HCT116 (cell line): ENCODE results near the gene TMTC2. TPM values are rescaled to one million over a fixed set of nuclear protein-coding genes. Genes with fewer than 3 reads are reported as not detected.

Experiments
- ATAC-seq: fragments of 200-7000 bp; cut with Tn5 transposase; 2 replicates; pipeline ENCODE4 v1.9.1; 2020; ENCODE audit warnings: mild to moderate bottlenecking, moderate library complexity
- BruUV-seq: library from RNA; stranded (reverse); fragments of 400-500 nt; replicated peaks from 2 replicates; lab custom pipeline; 2021; lab: Mats Ljungman, UMichigan
- CTCF ChIA-PET: fragments of 300-600 bp; sonication (Branson Sonifier 250); formaldehyde crosslinking; loops from one replicate; lab custom pipeline; 2021; ENCODE audit warnings: antibody characterized with exemption; lab: Charles Lee
- POLR2A ChIA-PET: fragments of 300-600, 350-600 bp; sonication (Branson Sonifier 250); formaldehyde crosslinking; loops from one replicate; lab custom pipeline; 2021; ENCODE audit warnings: antibody characterized with exemption; lab: Charles Lee
- RAD21 ChIA-PET, 2 experiments: fragments of 300-600 bp; sonication (Branson Sonifier 250); formaldehyde crosslinking; loops; one replicate each; lab custom pipeline; 2023; ENCODE audit warnings: low total read pairs in 2 of 2; ENCODE audit not compliant: uncharacterized antibody in 2 of 2, unreplicated experiment in 2 of 2, low non-redundant PET in 1 of 2; lab: Charles Lee
- DNase-seq: peaks from one replicate; pipeline ENCODE4 v3.0.0-alpha.2; 2010; ENCODE audit warnings: low read depth, low spot score
- H2AFZ ChIP-seq: fragments of 200-600 bp; shearing (Covaris generic), sonication (generic); 2 replicates; pipeline ENCODE4 v1.6.1; 2017; ENCODE audit warnings: low read depth, mixed run types, mixed read lengths, antibody characterized with exemption, low read length; ENCODE audit not compliant: poor library complexity, severe bottlenecking
- H3K27ac ChIP-seq: 2 replicates; pipeline ENCODE4 v1.5.1; 2012; ENCODE audit warnings: low read depth, low read length
- H3K27me3 ChIP-seq: fragments of 200-600 bp; sonication (generic); 2 replicates; pipeline ENCODE4 v1.6.1; 2016; ENCODE audit warnings: mixed run types, low read length, mixed read lengths; ENCODE audit not compliant: insufficient read depth
- H3K36me3 ChIP-seq, 2 experiments: fragments of 200-500 bp in 1 of 2; fragments of 200-600 bp in 1 of 2; sonication (Bioruptor generic) in 1 of 2; sonication (generic) in 1 of 2; 2 replicates each; pipeline versions ENCODE4 v1.5.1 to v1.6.1; 2014 to 2016; ENCODE audit warnings: low read length in 2 of 2, inconsistent platforms in 1 of 2, mixed read lengths in 1 of 2, mixed run types in 1 of 2; ENCODE audit not compliant: insufficient read depth in 2 of 2, control insufficient read depth in 1 of 2
- H3K4me1 ChIP-seq, 2 experiments: fragments of 200-600 bp in 1 of 2; sonication (generic) in 1 of 2; 2 replicates each; pipeline versions ENCODE4 v1.5.1 to v1.6.1; 2012 to 2017; ENCODE audit warnings: low read length in 2 of 2, inconsistent platforms in 1 of 2, mild to moderate bottlenecking in 1 of 2, mixed read lengths in 1 of 2, mixed run types in 1 of 2, moderate library complexity in 1 of 2; ENCODE audit not compliant: insufficient read depth in 2 of 2, control insufficient read depth in 1 of 2
- H3K4me2 ChIP-seq: fragments of 200-600 bp; sonication (generic); 2 replicates; pipeline ENCODE4 v1.6.1; 2017; ENCODE audit warnings: mixed run types, low read length, mixed read lengths
- H3K4me3 ChIP-seq, 2 experiments: fragments of 200-600 bp in 1 of 2; sonication (generic) in 1 of 2; replicated peaks in 1 of 2; 2 replicates each; pipeline ENCODE4 v1.5.1; 2011 to 2016; ENCODE audit warnings: low read length in 2 of 2, control low read depth in 1 of 2, low read depth in 1 of 2, mild to moderate bottlenecking in 1 of 2, mixed read lengths in 1 of 2, mixed run types in 1 of 2
- H3K79me2 ChIP-seq: fragments of 200-600 bp; sonication (generic); 2 replicates; pipeline ENCODE4 v1.6.1; 2017; ENCODE audit warnings: mild to moderate bottlenecking, mixed run types, low read length, moderate library complexity, mixed read lengths; ENCODE audit not compliant: insufficient read depth
- H3K9ac ChIP-seq: fragments of 200-600 bp; sonication (generic); 2 replicates; pipeline ENCODE4 v1.6.1; 2016; ENCODE audit warnings: low read length, mixed read lengths
- H3K9me2 ChIP-seq: fragments of 200-600 bp; sonication (generic), shearing (Covaris generic); 2 replicates; pipeline ENCODE4 v1.6.1; 2017; ENCODE audit warnings: mixed run types, mild to moderate bottlenecking, moderate library complexity; ENCODE audit not compliant: insufficient read depth
- H3K9me3 ChIP-seq, 2 experiments: fragments of 200-500 bp in 1 of 2; fragments of 200-600 bp in 1 of 2; sonication (Bioruptor generic) in 1 of 2; sonication (generic) in 1 of 2; 2 replicates each; pipeline ENCODE4 v1.6.1; 2014 to 2017; ENCODE audit warnings: low read length in 2 of 2, mixed read lengths in 2 of 2, inconsistent platforms in 1 of 2, low read depth in 1 of 2, mild to moderate bottlenecking in 1 of 2, mixed run types in 1 of 2, moderate library complexity in 1 of 2; ENCODE audit not compliant: control insufficient read depth in 1 of 2, insufficient read depth in 1 of 2
- H4K20me1 ChIP-seq: fragments of 200-600 bp; sonication (generic), shearing (Covaris generic); 2 replicates; pipeline ENCODE4 v1.6.1; 2017; ENCODE audit warnings: mixed run types, mild to moderate bottlenecking, moderate library complexity; ENCODE audit not compliant: insufficient read depth
- CBX3 ChIP-seq: IDR thresholded peaks from 2 replicates; pipeline ENCODE4 v1.6.1; 2012; ENCODE audit warnings: low read depth
- CEBPB ChIP-seq: IDR thresholded peaks from 2 replicates; pipeline ENCODE4 v1.6.1; 2012; ENCODE audit warnings: low read depth
- EGR1 ChIP-seq: IDR thresholded peaks from 2 replicates; pipeline ENCODE4 v1.6.1; 2012; ENCODE audit warnings: low read depth
- ELF1 ChIP-seq: IDR thresholded peaks from 2 replicates; pipeline ENCODE4 v1.6.1; 2012; ENCODE audit warnings: low read depth, borderline replicate concordance
- EZH2 ChIP-seq: fragments of 200-600 bp; sonication (generic); IDR thresholded peaks from 2 replicates; pipeline ENCODE4 v1.6.1; 2017; ENCODE audit warnings: antibody characterized with exemption, mixed run types
- EZH2phosphoT487 ChIP-seq: fragments of 200-600 bp; IDR thresholded peaks from 2 replicates; pipeline ENCODE4 v1.6.1; 2018; ENCODE audit warnings: antibody characterized with exemption, borderline replicate concordance
- FOSL1 ChIP-seq: IDR thresholded peaks from 2 replicates; pipeline ENCODE4 v1.6.1; 2012; ENCODE audit warnings: low read depth
- JUND ChIP-seq: IDR thresholded peaks from 2 replicates; pipeline ENCODE4 v1.6.1; 2012
- POLR2A ChIP-seq: IDR thresholded peaks from 2 replicates; pipeline ENCODE4 v1.7.0; 2011; ENCODE audit warnings: borderline replicate concordance; ENCODE audit not compliant: insufficient read depth, insufficient read length; ENCODE audit errors: extremely low read depth
- RAD21 ChIP-seq: IDR thresholded peaks from 2 replicates; pipeline ENCODE4 v1.6.1; 2012; ENCODE audit warnings: low read depth, mild to moderate bottlenecking
- SIN3A ChIP-seq: IDR thresholded peaks from 2 replicates; pipeline ENCODE4 v1.6.1; 2012; ENCODE audit warnings: low read depth
- SP1 ChIP-seq: IDR thresholded peaks from 2 replicates; pipeline ENCODE4 v1.6.1; 2012; ENCODE audit warnings: low read depth
- SRF ChIP-seq: IDR thresholded peaks from 2 replicates; pipeline ENCODE4 v1.6.1; 2012; ENCODE audit warnings: low read depth
- TCF7L2 ChIP-seq: IDR thresholded peaks from 2 replicates; pipeline ENCODE4 v1.7.0; 2011; ENCODE audit warnings: borderline replicate concordance, inconsistent platforms; ENCODE audit not compliant: insufficient read depth, insufficient read length; ENCODE audit errors: extremely low read depth
- ZFX ChIP-seq: fragments of 450-650 bp; IDR thresholded peaks from 2 replicates; pipeline ENCODE4 v1.6.1; 2017
- intact Hi-C: fragments of 100-400 bp; cut with micrococcal nuclease; formaldehyde crosslinking; loops from 2 replicates; pipeline ENCODE4 v1.10.0; 2022
- total RNA-seq: library from RNA; stranded (reverse); gene quantifications from one replicate; pipeline ENCODE4 v1.2.1, GENCODE V29; 2021; ENCODE audit not compliant: unreplicated experiment
- TF ChIP-seq, protein P1 (sequence below): IDR thresholded peaks from 2 replicates; pipeline ENCODE4 v1.6.1; 2012; ENCODE audit warnings: low read depth
- TF ChIP-seq, protein P2 (sequence below): IDR thresholded peaks from 2 replicates; pipeline ENCODE4 v1.6.1; 2012
- TF ChIP-seq, protein P3 (sequence below): IDR thresholded peaks from 2 replicates; pipeline ENCODE4 v1.6.1; 2012
- TF ChIP-seq, protein P4 (sequence below): IDR thresholded peaks from 2 replicates; pipeline ENCODE4 v1.6.1; 2011; ENCODE audit warnings: mild to moderate bottlenecking, low read length, moderate library complexity; ENCODE audit not compliant: insufficient replicate concordance; ENCODE audit errors: extremely low read depth
- TF ChIP-seq, protein P5 (sequence below), 3 experiments: fragments of 200-600 bp in 1 of 3; sonication (generic) in 1 of 3; IDR thresholded peaks in 2 of 3; conservative IDR thresholded peaks in 1 of 3; 2 replicates each; pipeline ENCODE4 v1.5.1; 2012 to 2017; ENCODE audit warnings: low read depth in 2 of 3, low read length in 2 of 3, antibody characterized with exemption in 1 of 3, borderline replicate concordance in 1 of 3, control low read depth in 1 of 3, mild to moderate bottlenecking in 1 of 3, mixed read lengths in 1 of 3, mixed run types in 1 of 3, moderate library complexity in 1 of 3; ENCODE audit not compliant: insufficient read depth in 1 of 3

Gene TMTC2
- total RNA-seq, 1 experiment from 2014 or later: 11.5 TPM

DNA sequence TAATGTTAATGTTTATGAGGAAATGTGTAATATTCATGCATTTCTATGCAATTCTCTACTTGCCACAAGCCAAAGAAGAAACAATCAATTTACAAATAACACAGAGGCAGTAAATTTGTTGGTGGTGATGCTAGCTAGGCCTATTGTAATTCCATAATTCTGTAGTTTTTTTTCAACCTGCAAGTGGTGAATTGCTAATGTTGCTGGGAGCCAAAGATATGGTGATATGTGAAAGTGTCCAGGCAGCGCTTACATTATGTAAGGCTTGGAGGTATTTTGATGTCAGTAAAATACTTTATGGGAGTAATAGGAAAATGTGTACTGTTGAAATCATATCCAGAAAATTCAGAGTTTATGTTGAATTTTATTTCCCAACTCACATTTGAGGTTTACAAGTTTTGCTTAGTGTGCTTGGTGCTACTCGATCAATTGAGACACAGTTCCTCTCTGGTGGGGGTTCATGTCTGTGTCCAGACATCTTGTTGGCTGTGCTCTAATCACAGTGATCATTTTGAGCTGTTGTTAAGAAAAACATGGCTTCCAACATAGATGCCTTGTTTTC is 23.2 kb downstream of the TMTC2 start:
- Histone ChIP-seq H3K4me2 (no peak overlapping the region), H3K9ac (no peak overlapping the region), H3K9me3 (no peaks in the 10 kb centered on the region), H3K4me3 (no peak overlapping the region), H3K79me2 (no peaks in the 10 kb centered on the region), H3K4me1 (no peaks in the 10 kb centered on the region), H4K20me1 (no peaks in the 10 kb centered on the region), H2AFZ (no peak overlapping the region), H3K27me3 (no peaks in the 10 kb centered on the region), H3K9me2 (no peaks in the 10 kb centered on the region), H3K36me3 (no peaks in the 10 kb centered on the region), H3K27ac (no peak overlapping the region)
- ChIA-PET POLR2A (no interaction called here), RAD21 (no interaction called here), CTCF (no interaction called here)
- ATAC-seq: no peak
- intact Hi-C loops: no loop called here
- TF ChIP-seq RAD21 (no peak), SP1 (no peak), SIN3A (no peak), TCF7L2 (no peak), ELF1 (no peak), POLR2A (no peak), EZH2phosphoT487 (no peak), JUND (no peak), ZFX (no peak), FOSL1 (no peak), EZH2 (no peak), EGR1 (no peak), SRF (no peak), CEBPB (no peak), CBX3 (no peak)
- TF ChIP-seq, protein P1, sequence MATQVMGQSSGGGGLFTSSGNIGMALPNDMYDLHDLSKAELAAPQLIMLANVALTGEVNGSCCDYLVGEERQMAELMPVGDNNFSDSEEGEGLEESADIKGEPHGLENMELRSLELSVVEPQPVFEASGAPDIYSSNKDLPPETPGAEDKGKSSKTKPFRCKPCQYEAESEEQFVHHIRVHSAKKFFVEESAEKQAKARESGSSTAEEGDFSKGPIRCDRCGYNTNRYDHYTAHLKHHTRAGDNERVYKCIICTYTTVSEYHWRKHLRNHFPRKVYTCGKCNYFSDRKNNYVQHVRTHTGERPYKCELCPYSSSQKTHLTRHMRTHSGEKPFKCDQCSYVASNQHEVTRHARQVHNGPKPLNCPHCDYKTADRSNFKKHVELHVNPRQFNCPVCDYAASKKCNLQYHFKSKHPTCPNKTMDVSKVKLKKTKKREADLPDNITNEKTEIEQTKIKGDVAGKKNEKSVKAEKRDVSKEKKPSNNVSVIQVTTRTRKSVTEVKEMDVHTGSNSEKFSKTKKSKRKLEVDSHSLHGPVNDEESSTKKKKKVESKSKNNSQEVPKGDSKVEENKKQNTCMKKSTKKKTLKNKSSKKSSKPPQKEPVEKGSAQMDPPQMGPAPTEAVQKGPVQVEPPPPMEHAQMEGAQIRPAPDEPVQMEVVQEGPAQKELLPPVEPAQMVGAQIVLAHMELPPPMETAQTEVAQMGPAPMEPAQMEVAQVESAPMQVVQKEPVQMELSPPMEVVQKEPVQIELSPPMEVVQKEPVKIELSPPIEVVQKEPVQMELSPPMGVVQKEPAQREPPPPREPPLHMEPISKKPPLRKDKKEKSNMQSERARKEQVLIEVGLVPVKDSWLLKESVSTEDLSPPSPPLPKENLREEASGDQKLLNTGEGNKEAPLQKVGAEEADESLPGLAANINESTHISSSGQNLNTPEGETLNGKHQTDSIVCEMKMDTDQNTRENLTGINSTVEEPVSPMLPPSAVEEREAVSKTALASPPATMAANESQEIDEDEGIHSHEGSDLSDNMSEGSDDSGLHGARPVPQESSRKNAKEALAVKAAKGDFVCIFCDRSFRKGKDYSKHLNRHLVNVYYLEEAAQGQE: no peak
- TF ChIP-seq, protein P2, sequence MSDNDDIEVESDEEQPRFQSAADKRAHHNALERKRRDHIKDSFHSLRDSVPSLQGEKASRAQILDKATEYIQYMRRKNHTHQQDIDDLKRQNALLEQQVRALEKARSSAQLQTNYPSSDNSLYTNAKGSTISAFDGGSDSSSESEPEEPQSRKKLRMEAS: no peak
- TF ChIP-seq, protein P3, sequence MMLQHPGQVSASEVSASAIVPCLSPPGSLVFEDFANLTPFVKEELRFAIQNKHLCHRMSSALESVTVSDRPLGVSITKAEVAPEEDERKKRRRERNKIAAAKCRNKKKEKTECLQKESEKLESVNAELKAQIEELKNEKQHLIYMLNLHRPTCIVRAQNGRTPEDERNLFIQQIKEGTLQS: no peak
- TF ChIP-seq, protein P4, sequence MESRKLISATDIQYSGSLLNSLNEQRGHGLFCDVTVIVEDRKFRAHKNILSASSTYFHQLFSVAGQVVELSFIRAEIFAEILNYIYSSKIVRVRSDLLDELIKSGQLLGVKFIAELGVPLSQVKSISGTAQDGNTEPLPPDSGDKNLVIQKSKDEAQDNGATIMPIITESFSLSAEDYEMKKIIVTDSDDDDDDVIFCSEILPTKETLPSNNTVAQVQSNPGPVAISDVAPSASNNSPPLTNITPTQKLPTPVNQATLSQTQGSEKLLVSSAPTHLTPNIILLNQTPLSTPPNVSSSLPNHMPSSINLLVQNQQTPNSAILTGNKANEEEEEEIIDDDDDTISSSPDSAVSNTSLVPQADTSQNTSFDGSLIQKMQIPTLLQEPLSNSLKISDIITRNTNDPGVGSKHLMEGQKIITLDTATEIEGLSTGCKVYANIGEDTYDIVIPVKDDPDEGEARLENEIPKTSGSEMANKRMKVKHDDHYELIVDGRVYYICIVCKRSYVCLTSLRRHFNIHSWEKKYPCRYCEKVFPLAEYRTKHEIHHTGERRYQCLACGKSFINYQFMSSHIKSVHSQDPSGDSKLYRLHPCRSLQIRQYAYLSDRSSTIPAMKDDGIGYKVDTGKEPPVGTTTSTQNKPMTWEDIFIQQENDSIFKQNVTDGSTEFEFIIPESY: no peak
- TF ChIP-seq, protein P5, sequence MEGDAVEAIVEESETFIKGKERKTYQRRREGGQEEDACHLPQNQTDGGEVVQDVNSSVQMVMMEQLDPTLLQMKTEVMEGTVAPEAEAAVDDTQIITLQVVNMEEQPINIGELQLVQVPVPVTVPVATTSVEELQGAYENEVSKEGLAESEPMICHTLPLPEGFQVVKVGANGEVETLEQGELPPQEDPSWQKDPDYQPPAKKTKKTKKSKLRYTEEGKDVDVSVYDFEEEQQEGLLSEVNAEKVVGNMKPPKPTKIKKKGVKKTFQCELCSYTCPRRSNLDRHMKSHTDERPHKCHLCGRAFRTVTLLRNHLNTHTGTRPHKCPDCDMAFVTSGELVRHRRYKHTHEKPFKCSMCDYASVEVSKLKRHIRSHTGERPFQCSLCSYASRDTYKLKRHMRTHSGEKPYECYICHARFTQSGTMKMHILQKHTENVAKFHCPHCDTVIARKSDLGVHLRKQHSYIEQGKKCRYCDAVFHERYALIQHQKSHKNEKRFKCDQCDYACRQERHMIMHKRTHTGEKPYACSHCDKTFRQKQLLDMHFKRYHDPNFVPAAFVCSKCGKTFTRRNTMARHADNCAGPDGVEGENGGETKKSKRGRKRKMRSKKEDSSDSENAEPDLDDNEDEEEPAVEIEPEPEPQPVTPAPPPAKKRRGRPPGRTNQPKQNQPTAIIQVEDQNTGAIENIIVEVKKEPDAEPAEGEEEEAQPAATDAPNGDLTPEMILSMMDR (IDR thresholded peaks at IDR 0.05 in 2 of 3, conservative IDR thresholded peaks at IDR 0.05 in 1 of 3; ENCODE audit: borderline replicate concordance in 1 of 3, insufficient read depth in 1 of 3, low read depth in 2 of 3, low read length in 2 of 3): no peak
- BruUV-seq: no TSS peak
- DNase-seq: no peak
